NCI-H446 (cell line): ENCODE data around the gene NR3C2.
"Not testable (repeated sequence)": the region's sequence is repeated elsewhere in the genome, so short reads cannot be mapped to it uniquely, and the experiment has no call there.

Experiments used
- DNase-seq, 2 experiments: peaks; one replicate each; lab custom pipeline; 2025; lab: John Stamatoyannopoulos, UW

The NR3C2 gene

GRCh38 chr4:148367756-148368155 is 74.5 kb downstream of the NR3C2 start:
- DNase-seq, result no peak

GRCh38 chr4:148366251-148366650 is 76.0 kb downstream of the NR3C2 start:
- DNase-seq, result no peak

- no peak for DNase-seq
These were observed 77.7 kb downstream of the NR3C2 start for GRCh38 chr4:148364525-148364924.

- no peak for DNase-seq
These were observed 82.4 kb downstream of the NR3C2 start for GRCh38 chr4:148359769-148360168.

GRCh38 chr4:148355442-148356123 is 86.6 kb downstream of the NR3C2 start:
- DNase-seq, result no peak

- DNase-seq, result no peak
These were observed 88.0 kb downstream of the NR3C2 start for GRCh38 chr4:148354186-148354585.

- DNase-seq, result no peak
These were observed 88.6 kb downstream of the NR3C2 start for GRCh38 chr4:148353571-148353970.

- no peak for DNase-seq
These were observed 93.1 kb downstream of the NR3C2 start for GRCh38 chr4:148349153-148349552.

- DNase-seq, result no peak
These were observed 95.6 kb downstream of the NR3C2 start for GRCh38 chr4:148346657-148347056.

GRCh38 chr4:148345509-148345908 is 96.7 kb downstream of the NR3C2 start:
- DNase-seq, result no peak

- peak; percentile 22 to 58 for DNase-seq
These were observed 97.3 kb downstream of the NR3C2 start for GRCh38 chr4:148344941-148345340.

- peak in 1 of 2 experiments; percentile 32 for DNase-seq
These were observed 97.9 kb downstream of the NR3C2 start for GRCh38 chr4:148344352-148344751.

GRCh38 chr4:148341980-148342800 is 100.0 kb downstream of the NR3C2 start:
- no peak for DNase-seq

GRCh38 chr4:148335133-148335532 is 107.1 kb downstream of the NR3C2 start:
- no peak for DNase-seq

- no peak for DNase-seq
These were observed 108.9 kb downstream of the NR3C2 start for GRCh38 chr4:148333265-148333664.

- no peak for DNase-seq
These were observed 109.7 kb downstream of the NR3C2 start for GRCh38 chr4:148332486-148332885.

- no peak for DNase-seq
These were observed 111.5 kb downstream of the NR3C2 start for GRCh38 chr4:148330724-148331123.

- no peak for DNase-seq
These were observed 112.1 kb downstream of the NR3C2 start for GRCh38 chr4:148330161-148330560.

- DNase-seq, result no peak
These were observed 112.5 kb downstream of the NR3C2 start for GRCh38 chr4:148329751-148330150.

- no peak for DNase-seq
These were observed 114.5 kb downstream of the NR3C2 start for GRCh38 chr4:148327683-148328082.

GRCh38 chr4:148323316-148323715 is 118.9 kb downstream of the NR3C2 start:
- DNase-seq, result not testable (repeated sequence)

- DNase-seq, result no peak
These were observed 127.2 kb downstream of the NR3C2 start for GRCh38 chr4:148315049-148315448.

- no peak for DNase-seq
These were observed 129.2 kb downstream of the NR3C2 start for GRCh38 chr4:148312956-148313490.
